Measurements from ENCODE around the gene SLC1A2. TPM values are rescaled to one million over a fixed set of nuclear protein-coding genes. Genes with fewer than 3 reads are reported as not detected.

Gene SLC1A2
- total RNA-seq, 2 experiments from 2014 or later: not detected

- POLR2A ChIA-PET: interaction anchor here (1.1 kb wide), 1 partner anchor 16 kb away, joined by 6 read pairs; no protein-coding TSS in a partner anchor
- Mint-ChIP-seq H3K9me3 (peaks cover 3% of the 10 kb centered on the region), H3K4me1 (ENCODE audit: low read depth) (peaks cover 38% of the 10 kb centered on the region), H3K27me3 (no peaks in the 10 kb centered on the region), H3K27ac (no peak overlapping the region), H3K36me3 (ENCODE audit: low read depth) (peaks cover 4% of the 10 kb centered on the region), H3K4me3 (no peak overlapping the region)
- CTCF ChIA-PET: interaction anchor here (1.2 to 1.3 kb wide), 2 partner anchors 13 to 141 kb away, joined by 3 to 4 read pairs; no protein-coding TSS in a partner anchor
- no peak for DNase-seq
- TF ChIP-seq CTCF (IDR thresholded peaks at IDR 0.05): no peak
- intact Hi-C loops (cut with micrococcal nuclease): no loop called here
- ATAC-seq: no peak
Measured at GRCh38 chr11:35250192-35250591, 169.2 kb downstream of the SLC1A2 start.

- Mint-ChIP-seq H3K27ac (no peak overlapping the region), H3K4me3 (no peak overlapping the region), H3K36me3 (ENCODE audit: low read depth) (peaks cover 4% of the 10 kb centered on the region), H3K4me1 (ENCODE audit: low read depth) (peaks cover 53% of the 10 kb centered on the region), H3K27me3 (no peaks in the 10 kb centered on the region), H3K9me3 (peaks cover 7% of the 10 kb centered on the region)
- CTCF ChIA-PET: interaction anchor here (1.3 kb wide), 1 partner anchor 143 kb away, joined by 3 read pairs; no protein-coding TSS in a partner anchor
- intact Hi-C loops (cut with micrococcal nuclease): no loop called here
- DNase-seq (no peak), ATAC-seq (no peak)
- POLR2A ChIA-PET: no interaction called here
- no peak for TF ChIP-seq CTCF (IDR thresholded peaks at IDR 0.05)
Measured at GRCh38 chr11:35248558-35249323, 170.6 kb downstream of the SLC1A2 start.

GRCh38 chr11:35247863-35248262, 171.5 kb downstream of the SLC1A2 start:
- Mint-ChIP-seq H3K27ac (peak overlapping the region; percentile 70), H3K4me3 (no peak overlapping the region), H3K4me1 (ENCODE audit: low read depth) (peaks cover 62% of the 10 kb centered on the region), H3K9me3 (peaks cover 7% of the 10 kb centered on the region), H3K27me3 (no peaks in the 10 kb centered on the region), H3K36me3 (ENCODE audit: low read depth) (peaks cover 5% of the 10 kb centered on the region)
- POLR2A ChIA-PET: interaction anchor here (1.0 to 1.5 kb wide), 2 partner anchors 9 to 333 kb away, joined by 3 to 5 read pairs; no protein-coding TSS in a partner anchor
- CTCF ChIA-PET: interaction anchor here (1.9 to 2.8 kb wide), 2 partner anchors 11 kb away, joined by 5 to 35 read pairs; no protein-coding TSS in a partner anchor
- no peak for TF ChIP-seq CTCF (IDR thresholded peaks at IDR 0.05)
- DNase-seq (peak; percentile 35), ATAC-seq (peak; percentile 60)
- intact Hi-C loops (cut with micrococcal nuclease): no loop called here

GRCh38 chr11:35247428-35247827, 171.9 kb downstream of the SLC1A2 start:
- Mint-ChIP-seq H3K4me1 (ENCODE audit: low read depth) (peaks cover 66% of the 10 kb centered on the region), H3K9me3 (peaks cover 7% of the 10 kb centered on the region), H3K27ac (peak overlapping the region; percentile 70), H3K4me3 (no peak overlapping the region), H3K36me3 (ENCODE audit: low read depth) (peaks cover 5% of the 10 kb centered on the region), H3K27me3 (no peaks in the 10 kb centered on the region)
- ChIA-PET CTCF (interaction anchor here (0.9 to 2.8 kb wide), 4 partner anchors 11 to 58 kb away, joined by 3 to 35 read pairs (median 5); no protein-coding TSS in a partner anchor), POLR2A (interaction anchor here (1.0 to 1.5 kb wide), 3 partner anchors 9 to 332 kb away, joined by 3 to 5 read pairs (median 3); no protein-coding TSS in a partner anchor)
- TF ChIP-seq CTCF (IDR thresholded peaks at IDR 0.05): no peak
- DNase-seq (peak; percentile 75), ATAC-seq (peak; percentile 82)
- intact Hi-C loops (cut with micrococcal nuclease): no loop called here

DNA sequence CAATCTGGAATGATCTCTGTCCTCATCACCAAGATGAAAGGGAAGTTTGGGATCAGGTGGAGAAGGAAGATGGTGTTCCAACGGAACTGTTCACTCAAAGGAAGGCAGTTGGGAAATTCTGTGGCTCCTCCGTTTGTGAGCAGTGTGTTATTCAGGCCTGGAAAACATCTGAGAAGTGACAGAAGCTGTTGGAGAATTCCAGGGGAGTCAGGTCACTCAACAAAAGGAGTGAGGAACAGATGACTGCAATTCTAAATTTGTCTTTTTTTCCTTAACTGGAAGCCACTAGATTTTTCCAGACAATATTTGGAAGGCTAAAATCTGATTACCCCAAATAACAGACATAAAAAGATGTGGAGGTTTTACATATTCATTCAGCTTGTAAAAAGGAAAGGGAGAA, 172.6 kb downstream of the SLC1A2 start:
- no peak for ATAC-seq
- ChIA-PET POLR2A (interaction anchor here (1.0 to 1.5 kb wide), 3 partner anchors 8 to 332 kb away, joined by 3 to 5 read pairs (median 3); no protein-coding TSS in a partner anchor), CTCF (interaction anchor here (0.9 to 2.8 kb wide), 5 partner anchors 10 to 59 kb away, joined by 3 to 35 read pairs (median 5); no protein-coding TSS in a partner anchor)
- TF ChIP-seq CTCF (IDR thresholded peaks at IDR 0.05): no peak
- intact Hi-C loops (cut with micrococcal nuclease): no loop called here
- Mint-ChIP-seq H3K9me3 (peaks cover 7% of the 10 kb centered on the region), H3K4me3 (no peak overlapping the region), H3K4me1 (ENCODE audit: low read depth) (peaks cover 65% of the 10 kb centered on the region), H3K27ac (peak overlapping the region; percentile 36), H3K27me3 (no peaks in the 10 kb centered on the region), H3K36me3 (ENCODE audit: low read depth) (peaks cover 5% of the 10 kb centered on the region)
- DNase-seq: no peak
